ENCODE measurements around the gene KLHL5.

The KLHL5 gene

GRCh38 chr4:39085891-39086290 lies 23.9 kb downstream of the KLHL5 start:
- in situ Hi-C loops (cut with MboI; ENCODE audit: low sequenced_read_pairs): no loop called here

GRCh38 chr4:39096847-39097246 lies 34.8 kb downstream of the KLHL5 start:
- in situ Hi-C loops (cut with MboI; ENCODE audit: low sequenced_read_pairs): no loop called here

DNA sequence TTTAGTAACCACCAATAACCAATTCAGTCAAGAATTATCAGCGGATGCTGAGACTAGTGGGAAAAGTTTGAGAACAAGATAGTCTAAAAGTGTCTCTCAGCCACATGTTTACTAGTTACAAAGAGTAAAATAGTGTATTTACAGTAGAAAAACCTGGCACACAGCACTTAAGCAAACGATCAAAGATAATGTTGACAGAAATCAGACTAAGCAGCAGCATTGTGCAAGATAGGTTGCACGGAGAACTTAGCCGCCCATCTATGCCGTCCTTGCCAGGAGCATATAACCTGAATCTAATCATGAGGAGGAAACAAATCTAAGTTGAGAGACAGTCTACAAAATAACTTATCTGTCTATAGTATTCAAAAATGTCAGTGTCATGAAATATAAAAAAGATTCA lies 35.3 kb downstream of the KLHL5 start:
- in situ Hi-C loops (cut with MboI; ENCODE audit: low sequenced_read_pairs): no loop called here

DNA sequence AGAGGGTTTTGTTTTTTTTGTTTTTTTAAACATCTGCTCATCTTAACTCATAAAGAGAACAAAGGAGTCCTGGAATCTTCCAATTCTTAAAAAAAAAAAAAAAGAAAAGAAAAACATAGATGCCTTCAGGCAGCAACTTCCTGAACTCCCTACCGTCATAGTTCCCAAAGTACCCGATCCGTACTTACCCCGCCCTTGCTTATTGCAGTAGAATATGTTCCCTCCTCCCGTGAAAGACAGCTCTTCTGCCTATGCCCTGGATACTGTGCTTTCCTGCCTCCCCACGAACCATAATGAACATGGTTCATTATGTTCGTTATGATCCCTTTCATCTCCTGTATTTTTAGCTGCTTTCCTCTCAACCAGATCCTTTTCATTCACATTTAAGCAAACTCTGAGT lies 40.3 kb downstream of the KLHL5 start:
- in situ Hi-C loops (cut with MboI; ENCODE audit: low sequenced_read_pairs): no loop called here

- in situ Hi-C loops (cut with MboI; ENCODE audit: low sequenced_read_pairs): no loop called here
Observed at GRCh38 chr4:39103291-39103690, 41.3 kb downstream of the KLHL5 start.

DNA sequence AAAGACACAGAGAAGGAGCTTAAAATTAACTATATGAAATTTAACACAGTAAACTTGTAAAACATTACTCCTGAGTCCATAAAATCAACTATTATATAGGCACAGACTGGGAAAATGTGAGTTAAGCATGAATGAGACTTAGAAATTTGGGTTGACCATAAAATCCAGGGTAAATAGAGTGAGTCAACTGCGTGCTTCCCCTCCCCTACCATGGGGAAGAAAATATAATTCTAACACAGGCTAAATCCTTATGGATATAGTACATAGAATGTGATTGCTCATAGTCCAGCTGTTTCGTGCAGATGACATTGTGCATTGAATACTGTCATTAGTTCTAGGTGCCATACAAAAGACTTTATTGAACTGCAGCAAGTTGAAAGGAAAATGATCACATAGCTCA lies 42.2 kb downstream of the KLHL5 start:
- in situ Hi-C loops (cut with MboI; ENCODE audit: low sequenced_read_pairs): no loop called here

DNA sequence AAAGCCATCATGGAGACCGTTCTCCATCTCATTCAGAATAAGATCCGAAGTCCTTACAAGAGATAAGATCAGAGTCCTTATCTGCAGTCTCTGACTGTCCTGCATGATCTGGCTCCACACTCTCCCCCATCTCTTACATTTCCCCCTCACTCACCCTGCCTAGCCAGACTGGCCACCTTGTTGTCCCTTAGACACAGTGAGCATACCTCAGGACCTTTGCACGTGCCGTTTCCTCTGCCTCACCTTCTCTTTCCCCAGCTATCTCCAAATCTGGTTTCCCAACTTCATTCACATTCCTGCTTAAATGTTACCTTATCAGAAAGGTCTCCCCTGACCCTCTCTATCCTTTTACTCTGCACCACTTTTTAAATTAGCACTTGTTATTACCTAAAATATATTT lies 44.0 kb downstream of the KLHL5 start:
- in situ Hi-C loops (cut with MboI; ENCODE audit: low sequenced_read_pairs): no loop called here

- in situ Hi-C loops (cut with MboI; ENCODE audit: low sequenced_read_pairs): no loop called here
Observed at GRCh38 chr4:39114436-39114835, 52.4 kb downstream of the KLHL5 start.

GRCh38 chr4:39118034-39118658 lies 56.1 kb downstream of the KLHL5 start:
- in situ Hi-C loops (cut with MboI; ENCODE audit: low sequenced_read_pairs): no loop called here

- in situ Hi-C loops (cut with MboI; ENCODE audit: low sequenced_read_pairs): no loop called here
Observed at GRCh38 chr4:39120418-39120817, 58.4 kb downstream of the KLHL5 start.

DNA sequence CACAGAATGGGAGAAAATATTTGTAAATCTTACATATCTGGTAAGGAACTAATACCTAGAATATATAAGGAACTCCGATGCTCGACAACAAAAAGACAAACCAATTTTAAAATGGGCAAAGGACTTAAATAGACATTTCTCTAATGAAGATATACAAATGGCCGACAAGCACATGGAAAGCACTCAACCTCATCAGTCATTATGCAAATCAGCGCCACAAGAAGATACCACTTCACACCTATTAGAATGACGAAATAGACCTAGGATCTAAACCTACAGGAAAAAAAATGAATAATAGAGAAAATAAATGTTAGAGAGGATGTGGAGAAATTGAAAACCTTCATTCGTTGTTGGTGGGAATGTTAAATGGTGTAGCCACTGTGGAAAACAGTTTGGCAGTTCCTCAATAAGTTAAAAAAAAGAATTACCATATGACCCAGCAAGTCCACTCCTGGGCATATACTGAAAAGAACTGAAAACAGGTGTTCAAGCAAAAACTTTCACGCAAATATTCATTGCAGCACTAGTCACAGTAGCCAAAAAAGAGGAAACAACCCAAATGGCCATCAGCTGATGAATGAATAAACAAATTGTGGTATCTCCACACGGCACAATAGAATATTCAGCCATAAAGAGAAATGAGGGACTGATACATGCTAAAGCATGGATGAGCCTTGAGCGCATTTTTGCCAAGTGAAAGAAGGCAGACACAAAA lies 63.0 kb downstream of the KLHL5 start:
- in situ Hi-C loops (cut with MboI; ENCODE audit: low sequenced_read_pairs): no loop called here

DNA sequence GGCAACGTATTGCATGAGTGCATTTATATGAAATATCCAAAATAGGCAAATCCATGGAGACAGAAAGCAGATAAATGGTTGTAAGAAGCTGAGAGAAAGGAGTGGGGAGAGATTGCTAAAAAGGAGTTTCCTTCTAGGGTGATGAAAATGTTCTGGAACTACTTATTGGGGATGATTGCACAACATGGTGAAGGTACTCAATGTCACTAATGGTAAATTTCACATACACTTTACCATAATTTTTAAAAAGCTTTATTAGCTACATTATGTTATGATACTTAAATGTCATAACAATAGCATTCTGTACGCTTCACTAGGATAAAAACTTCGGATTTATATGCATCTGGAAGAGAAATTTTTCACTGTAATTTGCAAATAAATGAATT lies 63.6 kb downstream of the KLHL5 start:
- in situ Hi-C loops (cut with MboI; ENCODE audit: low sequenced_read_pairs): no loop called here

DNA sequence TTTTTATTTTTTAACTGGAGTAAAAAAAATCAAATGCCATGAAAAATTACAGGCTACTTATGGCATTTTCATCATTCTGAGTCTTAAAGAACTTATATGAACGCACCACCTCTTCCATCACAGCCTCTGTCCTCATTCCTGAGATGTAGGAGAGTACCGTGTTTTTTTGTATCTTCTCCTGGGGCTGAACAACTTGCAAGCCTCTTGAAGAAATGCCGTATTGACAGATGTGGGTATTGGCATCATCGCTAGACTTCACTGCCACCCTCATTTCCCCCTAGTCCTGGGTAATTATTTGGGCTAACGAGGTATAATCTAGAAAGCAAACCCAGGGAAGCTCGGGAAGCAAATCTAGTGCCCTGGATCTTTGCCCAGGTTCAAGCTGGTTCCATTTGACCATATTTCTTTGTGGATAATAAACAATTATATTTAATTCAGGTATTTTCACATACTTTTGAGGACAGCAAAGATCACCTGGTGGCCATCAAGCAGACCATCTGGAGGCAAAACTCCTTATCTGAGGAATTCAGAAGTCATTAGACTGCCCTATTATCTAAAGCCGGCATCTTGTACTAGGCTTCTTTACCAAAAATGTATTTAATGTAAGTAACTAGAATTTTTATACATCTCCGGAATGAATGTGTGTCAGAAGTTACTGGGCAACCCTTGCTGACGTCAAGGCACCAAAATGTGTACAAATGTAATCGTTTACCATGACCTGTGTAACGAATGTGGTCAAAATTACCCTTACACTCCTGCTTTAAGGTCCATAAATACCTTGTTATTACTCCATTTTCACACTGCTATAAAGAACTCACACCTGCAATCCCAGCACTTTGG lies 64.4 kb downstream of the KLHL5 start:
- in situ Hi-C loops (cut with MboI; ENCODE audit: low sequenced_read_pairs): no loop called here

DNA sequence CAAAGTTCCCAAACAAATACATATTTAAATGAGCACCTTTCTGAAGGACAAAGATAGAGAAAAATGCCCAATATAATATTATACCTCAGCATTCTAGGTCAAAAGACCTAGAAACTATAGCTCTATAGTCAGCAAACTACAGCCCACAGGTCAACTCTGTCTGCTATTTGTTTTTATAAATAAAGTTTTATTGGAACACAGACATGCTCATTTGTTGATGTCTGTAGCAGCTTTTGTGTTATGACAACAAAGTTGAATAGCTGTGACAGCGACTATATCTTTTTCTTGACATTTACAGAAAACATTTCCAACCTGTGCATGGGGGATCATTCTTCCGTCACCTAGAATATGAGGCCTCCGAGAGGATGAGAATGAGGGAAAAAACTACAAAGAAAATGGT lies 71.6 kb downstream of the KLHL5 start:
- in situ Hi-C loops (cut with MboI; ENCODE audit: low sequenced_read_pairs): loop anchor here (10.0 kb wide), 2 partner anchors 229 to 379 kb away; no protein-coding TSS in a partner anchor

GRCh38 chr4:39134683-39135306 lies 72.8 kb downstream of the KLHL5 start:
- in situ Hi-C loops (cut with MboI; ENCODE audit: low sequenced_read_pairs): loop anchor here (10.0 kb wide), 2 partner anchors 230 to 380 kb away; no protein-coding TSS in a partner anchor

DNA sequence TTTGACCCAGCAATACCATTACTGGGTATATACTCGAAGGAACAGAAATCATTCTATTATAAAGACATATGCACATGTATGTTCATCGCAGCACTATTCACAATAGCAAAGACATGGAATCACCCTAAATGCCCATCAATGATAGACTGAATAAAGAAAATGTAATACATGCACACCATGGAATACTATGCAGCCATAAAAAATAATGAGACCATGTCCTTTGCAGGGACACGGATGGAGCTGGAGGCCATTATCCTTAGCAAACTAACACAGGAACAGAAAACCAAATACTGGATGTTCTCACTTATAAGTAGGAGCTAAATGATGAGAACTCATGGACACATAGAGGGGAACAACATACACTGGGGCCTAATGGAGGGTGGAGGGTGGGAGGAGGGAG lies 76.2 kb downstream of the KLHL5 start:
- in situ Hi-C loops (cut with MboI; ENCODE audit: low sequenced_read_pairs): loop anchor here (10.0 kb wide), 2 partner anchors 233 to 383 kb away; no protein-coding TSS in a partner anchor

DNA sequence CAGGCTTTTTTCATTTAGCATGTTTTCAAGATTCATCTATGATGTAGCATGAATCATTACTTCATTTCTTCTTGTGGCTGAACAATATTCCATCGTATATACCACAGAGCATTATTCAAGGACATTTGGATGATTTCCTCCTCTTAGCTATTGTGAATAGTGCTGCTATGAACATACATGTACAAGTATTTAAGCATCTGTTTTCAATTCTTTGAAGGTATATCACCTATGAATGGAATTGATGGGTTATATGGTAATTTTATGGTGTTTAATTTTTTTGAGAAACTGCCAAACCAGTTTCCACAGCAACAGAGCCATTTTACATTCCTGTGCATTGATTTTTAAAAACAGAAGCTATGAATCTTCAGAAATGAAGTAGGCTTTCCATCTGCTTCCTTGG lies 84.2 kb downstream of the KLHL5 start:
- in situ Hi-C loops (cut with MboI; ENCODE audit: low sequenced_read_pairs): no loop called here

DNA sequence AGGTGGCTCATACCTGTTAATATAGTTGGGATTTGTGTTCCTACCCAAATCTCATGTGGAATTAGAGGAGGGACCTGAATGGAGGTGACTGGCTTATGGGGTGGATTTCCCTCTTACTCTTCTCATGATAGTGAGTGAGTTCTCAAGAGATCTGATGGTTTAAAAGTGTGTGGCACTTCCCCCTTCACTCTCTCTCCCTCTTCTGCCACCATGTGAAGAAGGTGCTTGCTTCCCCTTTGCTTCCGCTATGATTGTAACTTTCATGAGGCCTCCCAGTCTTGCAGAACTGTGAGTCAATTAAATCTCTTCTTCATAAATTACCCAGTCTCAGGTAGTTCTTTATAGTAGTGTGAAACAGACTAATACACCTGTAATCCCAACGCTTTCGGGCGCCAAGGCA lies 92.0 kb downstream of the KLHL5 start:
- in situ Hi-C loops (cut with MboI; ENCODE audit: low sequenced_read_pairs): no loop called here

GRCh38 chr4:39157520-39157919 lies 95.5 kb downstream of the KLHL5 start:
- in situ Hi-C loops (cut with MboI; ENCODE audit: low sequenced_read_pairs): no loop called here

- in situ Hi-C loops (cut with MboI; ENCODE audit: low sequenced_read_pairs): no loop called here
Observed at GRCh38 chr4:39166177-39166576, 104.1 kb downstream of the KLHL5 start.

DNA sequence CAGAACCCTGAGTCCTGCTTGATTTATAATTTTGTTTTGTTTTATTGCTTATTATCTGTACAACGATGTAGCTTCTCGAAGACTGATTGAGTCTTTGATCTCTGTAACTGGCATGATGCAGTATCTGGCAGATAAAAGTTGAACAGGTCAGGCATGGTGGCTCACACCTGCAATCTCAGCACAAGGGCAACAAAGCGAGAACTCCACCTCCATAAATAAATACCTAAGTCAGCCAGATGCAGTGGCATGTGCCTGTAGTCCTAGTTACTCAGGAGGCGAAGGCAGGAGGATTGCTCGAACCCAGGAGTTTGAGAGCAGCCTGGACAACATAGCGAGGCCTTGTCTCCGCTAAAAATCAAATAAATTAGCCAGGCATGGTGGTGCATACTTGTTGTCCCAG lies 104.6 kb downstream of the KLHL5 start:
- in situ Hi-C loops (cut with MboI; ENCODE audit: low sequenced_read_pairs): no loop called here
